GM23248 (cell line): ENCODE results near the gene PDZD7. TPM values are rescaled to one million over a fixed set of nuclear protein-coding genes. Genes with fewer than 3 reads are reported as not detected.

Experiments
- DNase-seq: peaks from one replicate; pipeline ENCODE4 v3.0.0-alpha.2; 2015
- H2AFZ ChIP-seq: fragments of 200-600 bp; sonication (generic); 2 replicates; pipeline ENCODE4 v1.6.1; 2016; ENCODE audit warnings: antibody characterized with exemption
- H3F3A ChIP-seq: fragments of 200-600 bp; sonication (generic); 2 replicates; pipeline ENCODE4 v1.6.1; 2016; ENCODE audit warnings: mild to moderate bottlenecking, antibody characterized with exemption, mixed run types; ENCODE audit not compliant: insufficient read depth
- H3K27ac ChIP-seq: fragments of 200-600 bp; sonication (generic); 2 replicates; pipeline ENCODE4 v1.5.1; 2016; ENCODE audit warnings: mild to moderate bottlenecking
- H3K27me3 ChIP-seq: fragments of 200-600 bp; sonication (generic); replicated peaks from 2 replicates; pipeline ENCODE4 v1.6.1; 2016; ENCODE audit warnings: mild to moderate bottlenecking; ENCODE audit not compliant: insufficient read depth
- H3K36me3 ChIP-seq: fragments of 200-600 bp; sonication (generic); 2 replicates; pipeline ENCODE4 v1.6.1; 2016; ENCODE audit warnings: low read depth, mild to moderate bottlenecking
- H3K4me1 ChIP-seq: fragments of 200-600 bp; sonication (generic); 2 replicates; pipeline ENCODE4 v1.6.1; 2016; ENCODE audit warnings: mild to moderate bottlenecking; ENCODE audit not compliant: insufficient read depth
- H3K4me2 ChIP-seq: fragments of 200-600 bp; sonication (generic); one replicate; pipeline ENCODE4 v1.6.1; 2016; ENCODE audit warnings: mild to moderate bottlenecking; ENCODE audit not compliant: unreplicated experiment
- H3K4me3 ChIP-seq: fragments of 200-600 bp; sonication (generic); 2 replicates; pipeline ENCODE4 v1.5.1; 2016; ENCODE audit warnings: mild to moderate bottlenecking
- H3K79me2 ChIP-seq: fragments of 200-600 bp; sonication (generic); 2 replicates; pipeline ENCODE4 v1.6.1; 2016; ENCODE audit warnings: mild to moderate bottlenecking; ENCODE audit not compliant: insufficient read depth
- H3K9ac ChIP-seq: fragments of 200-600 bp; sonication (generic); 2 replicates; pipeline ENCODE4 v1.6.1; 2016; ENCODE audit warnings: mild to moderate bottlenecking
- H3K9me2 ChIP-seq: fragments of 200-600 bp; sonication (generic); 2 replicates; pipeline ENCODE4 v1.6.1; 2016; ENCODE audit warnings: mixed run types, mild to moderate bottlenecking, moderate library complexity; ENCODE audit not compliant: insufficient read depth
- H3K9me3 ChIP-seq: fragments of 200-600 bp; sonication (generic); one replicate; pipeline ENCODE4 v1.6.1; 2017; ENCODE audit warnings: low read depth
- H4K20me1 ChIP-seq: fragments of 200-600 bp; sonication (generic); 2 replicates; pipeline ENCODE4 v1.6.0; 2016; ENCODE audit not compliant: insufficient read depth
- EZH2 ChIP-seq: fragments of 200-600 bp; sonication (generic); IDR thresholded peaks from 2 replicates; pipeline ENCODE4 v1.6.1; 2018; ENCODE audit warnings: antibody characterized with exemption, mild to moderate bottlenecking; ENCODE audit not compliant: insufficient read depth, poor library complexity, severe bottlenecking
- EZH2phosphoT487 ChIP-seq: fragments of 200-600 bp; sonication (generic); IDR thresholded peaks from 2 replicates; pipeline ENCODE4 v1.6.1; 2018; ENCODE audit warnings: antibody characterized with exemption, moderate library complexity, mild to moderate bottlenecking, low read depth; ENCODE audit not compliant: insufficient read depth
- WGBS, 2 experiments: methylation state at CpG; one replicate each; pipeline ENCODE4 v1.1.6; 2015 to 2017; ENCODE audit warnings: low lambda C conversion rate in 2 of 2, low coverage in 1 of 2; ENCODE audit errors: missing lambda C conversion rate in 2 of 2; 5-methylcytosine and 5-hydroxymethylcytosine counted together
- in situ Hi-C: fragments of 300-500 bp; cut with MboI; formaldehyde crosslinking; loops from 2 replicates; pipeline ENCODE4 v1.15.0; 2020
- polyA plus RNA-seq: library from polyadenylated mRNA; unstranded; fragments of >200 nt; fragmentation: Nextera tagmentation; extraction: Ambion mirVana; gene quantifications from 2 replicates; pipeline ENCODE4 v1.2.1, GENCODE V29; 2016
- total RNA-seq: library from RNA; depleted of rRNA; stranded (reverse); fragments of >200 nt; shearing (Covaris generic); gene quantifications from 2 replicates; pipeline ENCODE4 v1.2.3, GENCODE V29; 2014

Gene PDZD7
- total and polyA plus RNA-seq, 2 experiments from 2014 or later = 0.54 to 1.1 TPM

GRCh38 chr10:101040851-101041250 is 9.9 kb upstream of the PDZD7 start:
- no peak for DNase-seq
- 58 to 71% methylated on average over 2 of the region's 2 CpGs for WGBS, 2 experiments
- H3K36me3 ChIP-seq = peaks cover 23% of the 10 kb centered on the region
- peaks cover 44% of the 10 kb centered on the region for H3F3A ChIP-seq
- no peak overlapping the region for H3K27ac ChIP-seq
- no peak overlapping the region; the same call in 1 of the 2 replicates for H3K9ac ChIP-seq
- no peaks in the 10 kb centered on the region for H3K9me2 ChIP-seq
- H3K27me3 ChIP-seq = no peaks in the 10 kb centered on the region
- no peak overlapping the region for H3K4me2 ChIP-seq
- H3K9me3 ChIP-seq = no peaks in the 10 kb centered on the region
- no peak overlapping the region for H3K4me3 ChIP-seq
- no peaks in the 10 kb centered on the region for H4K20me1 ChIP-seq
- peaks cover 11% of the 10 kb centered on the region for H3K79me2 ChIP-seq
- no peak for TF ChIP-seq EZH2phosphoT487
- no peak for TF ChIP-seq EZH2
- in situ Hi-C loops = no loop called here
- H3K4me1 ChIP-seq = peaks cover 13% of the 10 kb centered on the region
- no peak overlapping the region for H2AFZ ChIP-seq

- H3K4me3 ChIP-seq = no peak overlapping the region
- no peaks in the 10 kb centered on the region for H3K27me3 ChIP-seq
- in situ Hi-C loops = no loop called here
- 92 to 100% methylated on average over 3 of the region's 3 CpGs for WGBS, 2 experiments
- no peaks in the 10 kb centered on the region for H3K9me3 ChIP-seq
- no peak overlapping the region for H3K4me2 ChIP-seq
- H3K79me2 ChIP-seq = peaks cover 19% of the 10 kb centered on the region
- H2AFZ ChIP-seq = no peak overlapping the region
- H3F3A ChIP-seq = peaks cover 44% of the 10 kb centered on the region
- H3K4me1 ChIP-seq = peaks cover 13% of the 10 kb centered on the region
- no peak overlapping the region for H3K9ac ChIP-seq
- no peak for DNase-seq
- no peaks in the 10 kb centered on the region for H4K20me1 ChIP-seq
- no peaks in the 10 kb centered on the region for H3K9me2 ChIP-seq
- peaks cover 30% of the 10 kb centered on the region for H3K36me3 ChIP-seq
- TF ChIP-seq EZH2phosphoT487 = no peak
- no peak for TF ChIP-seq EZH2
- H3K27ac ChIP-seq = no peak overlapping the region
These were observed 9.1 kb upstream of the PDZD7 start for GRCh38 chr10:101040061-101040460.

GRCh38 chr10:101038484-101038883 is 7.6 kb upstream of the PDZD7 start:
- Histone ChIP-seq H3K4me3 (no peak overlapping the region), H3K27ac (no peak overlapping the region), H2AFZ (no peak overlapping the region), H3K9me3 (no peaks in the 10 kb centered on the region), H3K9me2 (no peaks in the 10 kb centered on the region), H3K79me2 (peaks cover 34% of the 10 kb centered on the region), H3K4me2 (no peak overlapping the region), H3K36me3 (peaks cover 35% of the 10 kb centered on the region), H4K20me1 (no peaks in the 10 kb centered on the region), H3F3A (peaks cover 38% of the 10 kb centered on the region), H3K27me3 (no peaks in the 10 kb centered on the region), H3K9ac (no peak overlapping the region), H3K4me1 (peaks cover 16% of the 10 kb centered on the region)
- no peak for DNase-seq
- 55 to 57% methylated on average over 5 of the region's 5 CpGs for WGBS, 2 experiments
- TF ChIP-seq EZH2phosphoT487 (no peak), EZH2 (no peak)
- in situ Hi-C loops = no loop called here

- H3K27me3 ChIP-seq = no peaks in the 10 kb centered on the region
- no peak overlapping the region for H3K9ac ChIP-seq
- TF ChIP-seq EZH2 (no peak), EZH2phosphoT487 (no peak)
- no peak overlapping the region for H3K4me2 ChIP-seq
- H3K27ac ChIP-seq = no peak overlapping the region
- peaks cover 40% of the 10 kb centered on the region for H3K79me2 ChIP-seq
- 76 to 86% methylated on average over 6 to 7 of the region's 7 CpGs for WGBS, 2 experiments
- peaks cover 33% of the 10 kb centered on the region for H3F3A ChIP-seq
- in situ Hi-C loops = no loop called here
- no peaks in the 10 kb centered on the region for H3K9me3 ChIP-seq
- H3K4me3 ChIP-seq = no peak overlapping the region
- H4K20me1 ChIP-seq = no peaks in the 10 kb centered on the region
- peaks cover 12% of the 10 kb centered on the region for H3K4me1 ChIP-seq
- no peaks in the 10 kb centered on the region for H3K9me2 ChIP-seq
- no peak for DNase-seq
- no peak overlapping the region for H2AFZ ChIP-seq
- H3K36me3 ChIP-seq = peaks cover 35% of the 10 kb centered on the region
These were observed 5.8 kb upstream of the PDZD7 start for GRCh38 chr10:101036726-101037125.
